ENCODE data around the gene IGFBP5. TPM values are rescaled to one million over a fixed set of nuclear protein-coding genes. Genes with fewer than 3 reads are reported as not detected.

The IGFBP5 gene
- total RNA-seq, 2 donors from 2014 or later: 88.5 to 207 TPM

- DNase-seq: peak; percentile 83
- ATAC-seq: peak; percentile 59 to 65
- intact Hi-C loops (cut with DNase I): loop anchor here in 1 of 2 donors (10.0 kb wide), 1 partner anchor 1022 kb away; no protein-coding TSS in a partner anchor
Observed at GRCh38 chr2:216692636-216693413, 2.5 kb downstream of the IGFBP5 start.

GRCh38 chr2:216690853-216691741 lies 4.3 kb downstream of the IGFBP5 start:
- ATAC-seq (peak; percentile 64 to 78), DNase-seq (peak; percentile 88)
- intact Hi-C loops (cut with DNase I): loop anchor here in 1 of 2 donors (10.0 kb wide), 1 partner anchor 1024 kb away; no protein-coding TSS in a partner anchor

- intact Hi-C loops (cut with DNase I): loop anchor here in 1 of 2 donors (10.0 kb wide), 1 partner anchor 1024 kb away; no protein-coding TSS in a partner anchor
- ATAC-seq (no peak), DNase-seq (no peak)
Observed at GRCh38 chr2:216690456-216690852, 4.9 kb downstream of the IGFBP5 start.

GRCh38 chr2:216689397-216689796 lies 6.0 kb downstream of the IGFBP5 start:
- intact Hi-C loops (cut with DNase I): no loop called here
- no peak for DNase-seq

GRCh38 chr2:216688731-216689340 lies 6.5 kb downstream of the IGFBP5 start:
- intact Hi-C loops (cut with DNase I): no loop called here
- DNase-seq (no peak), ATAC-seq (peak in 1 of 2 donors; percentile 6)

More at GRCh38 chr2:216689397-216689796, 6.0 kb downstream of the IGFBP5 start:
- no peak for ATAC-seq

GRCh38 chr2:216687646-216688045 lies 7.7 kb downstream of the IGFBP5 start:
- no peak for DNase-seq
- ATAC-seq: no peak
- intact Hi-C loops (cut with DNase I): no loop called here

- ATAC-seq (no peak), DNase-seq (no peak)
- intact Hi-C loops (cut with DNase I): no loop called here
Observed at GRCh38 chr2:216687111-216687510, 8.2 kb downstream of the IGFBP5 start.

- ATAC-seq: no peak
- intact Hi-C loops (cut with DNase I): no loop called here
- no peak for DNase-seq
Observed at GRCh38 chr2:216685327-216685875, 9.9 kb downstream of the IGFBP5 start.

GRCh38 chr2:216683846-216684245 lies 11.5 kb downstream of the IGFBP5 start:
- intact Hi-C loops (cut with DNase I): loop anchor here (5.0 kb wide), 1 partner anchor 828 kb away; no protein-coding TSS in a partner anchor
- DNase-seq: peak; percentile 74
- ATAC-seq: peak; percentile 69 to 82

- DNase-seq (no peak), ATAC-seq (no peak)
- intact Hi-C loops (cut with DNase I): loop anchor here (5.0 kb wide), 1 partner anchor 831 kb away; no protein-coding TSS in a partner anchor
Observed at GRCh38 chr2:216681683-216682082, 13.7 kb downstream of the IGFBP5 start.

- DNase-seq (no peak), ATAC-seq (no peak)
- intact Hi-C loops (cut with DNase I): loop anchor here (5.0 kb wide), 1 partner anchor 831 kb away; no protein-coding TSS in a partner anchor
Observed at GRCh38 chr2:216680951-216681629, 14.3 kb downstream of the IGFBP5 start.

GRCh38 chr2:216679658-216680024 lies 15.7 kb downstream of the IGFBP5 start:
- intact Hi-C loops (cut with DNase I): loop anchor here (5.0 kb wide), 2 partner anchors 833 to 1033 kb away; no protein-coding TSS in a partner anchor
- DNase-seq: peak; percentile 74
- ATAC-seq: peak; percentile 68 to 69

- intact Hi-C loops (cut with DNase I): loop anchor here in 1 of 2 donors (5.0 kb wide), 1 partner anchor 1033 kb away; no protein-coding TSS in a partner anchor
- ATAC-seq (no peak), DNase-seq (peak; percentile 11)
Observed at GRCh38 chr2:216678813-216679657, 16.3 kb downstream of the IGFBP5 start.

- DNase-seq (peak; percentile 14), ATAC-seq (no peak)
- intact Hi-C loops (cut with DNase I): loop anchor here in 1 of 2 donors (5.0 kb wide), 1 partner anchor 1034 kb away; no protein-coding TSS in a partner anchor
Observed at GRCh38 chr2:216678098-216678465, 17.3 kb downstream of the IGFBP5 start.

- no peak for ATAC-seq
- DNase-seq: peak; percentile 12
- intact Hi-C loops (cut with DNase I): loop anchor here in 1 of 2 donors (5.0 kb wide), 1 partner anchor 1035 kb away; no protein-coding TSS in a partner anchor
Observed at GRCh38 chr2:216677439-216678097, 17.8 kb downstream of the IGFBP5 start.

- ATAC-seq (no peak), DNase-seq (no peak)
- intact Hi-C loops (cut with DNase I): loop anchor here in 1 of 2 donors (5.0 kb wide), 1 partner anchor 1036 kb away; no protein-coding TSS in a partner anchor
Observed at GRCh38 chr2:216676630-216677029, 18.7 kb downstream of the IGFBP5 start.

- DNase-seq: no peak
- ATAC-seq: no peak
- intact Hi-C loops (cut with DNase I): no loop called here
Observed at GRCh38 chr2:216674376-216674775, 21.0 kb downstream of the IGFBP5 start.

Measured in left cardiac atrium (tissue), 4 donors.